Fibroblast of skin of left biceps (primary cell): ENCODE measurements around the gene SCAP.

Source experiments
- DNase-seq, 2 experiments: peaks; one replicate each; pipeline ENCODE4 v3.0.0-alpha.2; 2013; ENCODE audit warnings: low read depth in 2 of 2

SCAP gene

DNA sequence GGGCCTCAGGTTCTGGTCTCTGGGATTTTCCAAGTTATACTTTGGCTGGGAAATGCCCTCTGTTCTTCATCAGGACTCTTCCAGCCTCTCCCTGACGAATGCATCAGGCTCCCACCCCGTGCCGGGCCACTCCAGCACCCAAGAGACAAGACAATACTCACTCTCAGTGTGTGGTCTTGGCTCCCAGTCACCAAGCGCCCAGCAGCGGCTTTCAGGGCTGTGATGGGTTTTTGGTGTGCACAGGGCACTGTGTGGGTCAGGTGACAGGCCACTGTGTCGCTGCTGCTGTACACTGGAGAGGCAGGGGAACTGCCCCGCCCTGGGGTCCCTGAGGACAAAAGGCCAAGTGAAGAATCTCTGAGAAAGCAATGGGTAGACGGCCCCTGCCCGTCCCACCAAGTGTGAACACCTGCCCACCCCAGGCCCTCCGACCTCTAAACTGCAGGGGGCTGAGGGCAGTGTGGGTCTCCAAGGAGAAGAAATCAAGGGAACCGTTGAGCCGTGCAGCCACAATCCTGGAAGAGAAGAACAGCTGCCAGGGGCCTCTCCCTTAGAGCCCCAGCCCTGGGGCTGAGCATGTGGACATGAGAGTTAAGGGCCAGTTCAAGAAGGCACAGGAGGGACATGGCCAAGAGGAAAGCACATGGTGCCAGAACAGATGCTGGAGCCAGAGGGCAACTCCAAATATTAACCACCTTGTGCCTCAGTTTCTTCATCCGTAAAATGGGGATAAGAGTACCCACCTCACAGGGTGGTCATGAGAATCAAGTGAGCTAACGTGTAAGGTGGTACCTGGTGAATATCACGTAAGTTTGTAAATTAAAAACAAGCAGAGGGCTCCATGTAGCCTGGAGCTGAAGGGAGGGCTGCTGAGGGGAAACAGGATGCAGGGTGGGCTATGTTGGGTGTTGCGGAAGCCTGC, 60.8 kb downstream of the SCAP start:
- DNase-seq: no peak

- DNase-seq: no peak
Measured at GRCh38 chr3:47414161-47414564, 61.6 kb downstream of the SCAP start.

DNA sequence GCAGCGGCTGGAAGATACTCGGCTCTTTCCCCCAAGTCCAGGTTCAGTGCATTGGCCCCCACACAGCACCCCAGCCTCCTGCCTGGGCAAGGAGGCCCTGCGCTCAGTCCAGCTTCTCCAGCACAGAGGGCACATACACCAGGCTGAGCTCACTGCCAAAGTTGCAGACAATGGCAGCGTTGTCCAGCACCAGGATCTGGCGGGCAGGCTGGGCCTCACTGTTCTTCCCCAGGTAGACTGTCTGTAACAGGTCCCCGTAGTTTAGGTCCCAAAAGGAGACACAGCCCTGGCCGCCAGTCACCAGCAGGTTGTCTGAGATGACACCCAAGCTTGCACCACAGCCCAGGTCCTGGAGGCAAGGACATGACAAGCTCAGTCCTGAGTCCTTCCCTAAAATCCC, 62.0 kb downstream of the SCAP start:
- no peak for DNase-seq

DNA sequence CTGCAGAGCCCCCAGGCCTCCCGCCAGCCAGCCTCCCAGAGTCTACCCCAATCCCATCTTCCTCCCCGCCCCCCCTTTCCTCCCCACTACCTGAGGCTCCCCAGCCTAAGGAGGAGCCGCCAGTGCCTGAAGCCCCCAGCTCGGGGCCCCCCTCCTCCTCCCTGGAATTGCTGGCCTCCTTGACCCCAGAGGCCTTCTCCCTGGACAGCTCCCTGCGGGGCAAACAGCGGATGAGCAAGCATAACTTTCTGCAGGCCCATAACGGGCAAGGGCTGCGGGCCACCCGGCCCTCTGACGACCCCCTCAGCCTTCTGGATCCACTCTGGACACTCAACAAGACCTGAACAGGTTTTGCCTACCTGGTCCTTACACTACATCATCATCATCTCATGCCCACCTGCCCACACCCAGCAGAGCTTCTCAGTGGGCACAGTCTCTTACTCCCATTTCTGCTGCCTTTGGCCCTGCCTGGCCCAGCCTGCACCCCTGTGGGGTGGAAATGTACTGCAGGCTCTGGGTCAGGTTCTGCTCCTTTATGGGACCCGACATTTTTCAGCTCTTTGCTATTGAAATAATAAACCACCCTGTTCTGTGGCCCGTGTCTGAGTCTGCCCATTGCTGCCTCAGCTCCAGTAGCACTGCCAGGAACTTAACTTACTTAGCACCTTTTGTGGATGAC, 62.8 kb downstream of the SCAP start:
- no peak for DNase-seq

- DNase-seq: no peak
Measured at GRCh38 chr3:47412453-47412756, 63.3 kb downstream of the SCAP start.

- no peak for DNase-seq
Measured at GRCh38 chr3:47411696-47412452, 63.9 kb downstream of the SCAP start.

DNA sequence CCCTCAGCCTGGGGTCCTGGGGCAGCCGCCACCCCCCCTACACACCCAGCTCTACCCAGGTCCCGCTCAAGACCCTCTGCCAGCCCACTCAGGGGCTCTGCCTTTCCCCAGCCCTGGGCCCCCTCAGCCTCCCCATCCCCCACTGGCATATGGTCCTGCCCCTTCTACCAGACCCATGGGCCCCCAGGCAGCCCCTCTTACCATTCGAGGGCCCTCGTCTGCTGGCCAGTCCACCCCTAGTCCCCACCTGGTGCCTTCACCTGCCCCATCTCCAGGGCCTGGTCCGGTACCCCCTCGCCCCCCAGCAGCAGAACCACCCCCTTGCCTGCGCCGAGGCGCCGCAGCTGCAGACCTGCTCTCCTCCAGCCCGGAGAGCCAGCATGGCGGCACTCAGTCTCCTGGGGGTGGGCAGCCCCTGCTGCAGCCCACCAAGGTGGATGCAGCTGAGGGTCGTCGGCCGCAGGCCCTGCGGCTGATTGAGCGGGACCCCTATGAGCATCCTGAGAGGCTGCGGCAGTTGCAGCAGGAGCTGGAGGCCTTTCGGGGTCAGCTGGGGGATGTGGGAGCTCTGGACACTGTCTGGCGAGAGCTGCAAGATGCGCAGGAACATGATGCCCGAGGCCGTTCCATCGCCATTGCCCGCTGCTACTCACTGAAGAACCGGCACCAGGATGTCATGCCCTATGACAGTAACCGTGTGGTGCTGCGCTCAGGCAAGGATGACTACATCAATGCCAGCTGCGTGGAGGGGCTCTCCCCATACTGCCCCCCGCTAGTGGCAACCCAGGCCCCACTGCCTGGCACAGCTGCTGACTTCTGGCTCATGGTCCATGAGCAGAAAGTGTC, 64.7 kb downstream of the SCAP start:
- no peak for DNase-seq

DNA sequence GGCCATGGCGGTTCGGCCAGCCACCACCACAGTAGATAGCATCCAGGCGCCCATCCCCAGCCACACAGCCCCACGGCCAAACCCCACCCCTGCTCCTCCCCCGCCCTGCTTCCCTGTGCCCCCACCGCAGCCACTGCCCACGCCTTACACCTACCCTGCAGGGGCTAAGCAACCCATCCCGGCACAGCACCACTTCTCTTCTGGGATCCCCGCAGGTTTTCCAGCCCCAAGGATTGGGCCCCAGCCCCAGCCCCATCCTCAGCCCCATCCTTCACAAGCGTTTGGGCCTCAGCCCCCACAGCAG, 65.4 kb downstream of the SCAP start:
- DNase-seq: no peak

DNA sequence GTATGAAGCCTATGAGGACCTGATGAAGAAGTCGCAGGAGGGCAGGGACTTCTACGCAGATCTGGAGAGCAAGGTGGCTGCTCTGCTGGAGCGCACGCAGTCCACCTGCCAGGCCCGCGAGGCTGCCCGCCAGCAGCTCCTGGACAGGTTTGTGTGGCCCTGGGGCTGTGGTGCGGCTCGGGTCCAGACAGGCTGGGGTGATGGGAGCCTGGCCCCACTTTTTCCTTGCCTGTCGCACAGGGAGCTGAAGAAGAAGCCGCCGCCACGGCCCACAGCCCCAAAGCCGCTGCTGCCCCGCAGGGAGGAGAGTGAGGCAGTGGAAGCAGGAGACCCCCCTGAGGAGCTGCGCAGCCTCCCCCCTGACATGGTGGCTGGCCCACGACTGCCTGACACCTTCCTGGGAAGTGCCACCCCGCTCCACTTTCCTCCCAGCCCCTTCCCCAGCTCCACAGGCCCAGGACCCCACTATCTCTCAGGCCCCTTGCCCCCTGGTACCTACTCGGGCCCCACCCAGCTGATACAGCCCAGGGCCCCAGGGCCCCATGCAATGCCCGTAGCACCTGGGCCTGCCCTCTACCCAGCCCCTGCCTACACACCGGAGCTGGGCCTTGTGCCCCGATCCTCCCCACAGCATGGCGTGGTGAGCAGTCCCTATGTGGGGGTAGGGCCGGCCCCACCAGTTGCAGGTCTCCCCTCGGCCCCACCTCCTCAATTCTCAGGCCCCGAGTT, 65.9 kb downstream of the SCAP start:
- no peak for DNase-seq

DNA sequence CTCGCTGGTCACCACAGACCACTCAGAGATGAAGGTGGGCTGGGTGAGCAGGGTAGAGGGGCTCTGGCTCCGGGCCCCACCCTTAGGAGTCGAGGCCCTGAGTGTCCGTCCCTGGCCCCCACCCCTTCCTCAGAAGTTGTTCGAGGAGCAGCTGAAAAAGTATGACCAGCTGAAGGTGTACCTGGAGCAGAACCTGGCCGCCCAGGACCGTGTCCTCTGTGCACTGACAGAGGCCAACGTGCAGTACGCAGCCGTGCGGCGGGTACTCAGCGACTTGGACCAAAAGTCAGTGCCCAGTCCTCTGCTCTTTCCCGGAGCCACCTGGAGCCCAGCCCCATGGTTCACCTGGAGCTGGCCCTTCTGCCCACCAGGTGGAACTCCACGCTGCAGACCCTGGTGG, 66.5 kb downstream of the SCAP start:
- DNase-seq: no peak

GRCh38 chr3:47408839-47409229, 66.9 kb downstream of the SCAP start:
- no peak for DNase-seq

- no peak for DNase-seq
Measured at GRCh38 chr3:47407896-47408838, 67.6 kb downstream of the SCAP start.

DNA sequence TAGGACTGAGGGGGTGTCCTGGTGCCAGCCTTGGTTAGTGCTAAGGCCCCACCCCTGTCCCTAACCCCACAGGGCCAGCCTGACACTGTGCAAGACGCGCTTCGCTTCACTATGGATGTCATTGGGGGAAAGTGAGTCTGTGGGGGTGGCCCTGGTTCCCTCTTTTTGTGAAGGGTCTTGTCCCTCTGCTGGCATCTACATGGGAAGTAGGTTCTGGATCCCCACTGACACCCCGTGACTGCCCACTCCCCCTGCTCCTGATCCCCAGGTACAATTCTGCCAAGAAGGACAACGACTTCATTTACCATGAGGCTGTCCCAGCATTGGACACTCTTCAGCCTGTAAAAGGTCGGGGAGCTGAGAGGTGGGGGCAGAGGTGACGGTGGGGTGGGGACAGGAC, 68.5 kb downstream of the SCAP start:
- DNase-seq: no peak

DNA sequence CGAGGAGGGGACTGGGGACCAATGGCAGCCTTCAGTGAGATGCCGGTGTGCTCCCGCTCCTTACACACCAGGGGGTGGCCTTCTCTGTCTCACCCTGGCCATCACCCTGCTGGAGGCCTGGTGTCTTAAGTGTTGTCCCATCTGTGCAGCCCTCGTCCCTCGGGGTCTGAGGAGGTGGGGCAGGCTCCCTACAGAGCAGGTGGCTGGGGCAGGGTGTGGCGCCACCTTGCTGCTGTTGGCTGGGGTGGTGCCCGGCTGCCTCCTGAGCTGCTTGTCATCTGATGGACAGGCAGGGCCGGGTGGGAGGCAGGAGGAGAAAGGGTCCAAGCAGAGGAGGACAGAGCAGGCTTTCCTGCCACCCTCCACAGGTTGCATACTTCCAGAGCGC, 69.0 kb downstream of the SCAP start:
- no peak for DNase-seq

DNA sequence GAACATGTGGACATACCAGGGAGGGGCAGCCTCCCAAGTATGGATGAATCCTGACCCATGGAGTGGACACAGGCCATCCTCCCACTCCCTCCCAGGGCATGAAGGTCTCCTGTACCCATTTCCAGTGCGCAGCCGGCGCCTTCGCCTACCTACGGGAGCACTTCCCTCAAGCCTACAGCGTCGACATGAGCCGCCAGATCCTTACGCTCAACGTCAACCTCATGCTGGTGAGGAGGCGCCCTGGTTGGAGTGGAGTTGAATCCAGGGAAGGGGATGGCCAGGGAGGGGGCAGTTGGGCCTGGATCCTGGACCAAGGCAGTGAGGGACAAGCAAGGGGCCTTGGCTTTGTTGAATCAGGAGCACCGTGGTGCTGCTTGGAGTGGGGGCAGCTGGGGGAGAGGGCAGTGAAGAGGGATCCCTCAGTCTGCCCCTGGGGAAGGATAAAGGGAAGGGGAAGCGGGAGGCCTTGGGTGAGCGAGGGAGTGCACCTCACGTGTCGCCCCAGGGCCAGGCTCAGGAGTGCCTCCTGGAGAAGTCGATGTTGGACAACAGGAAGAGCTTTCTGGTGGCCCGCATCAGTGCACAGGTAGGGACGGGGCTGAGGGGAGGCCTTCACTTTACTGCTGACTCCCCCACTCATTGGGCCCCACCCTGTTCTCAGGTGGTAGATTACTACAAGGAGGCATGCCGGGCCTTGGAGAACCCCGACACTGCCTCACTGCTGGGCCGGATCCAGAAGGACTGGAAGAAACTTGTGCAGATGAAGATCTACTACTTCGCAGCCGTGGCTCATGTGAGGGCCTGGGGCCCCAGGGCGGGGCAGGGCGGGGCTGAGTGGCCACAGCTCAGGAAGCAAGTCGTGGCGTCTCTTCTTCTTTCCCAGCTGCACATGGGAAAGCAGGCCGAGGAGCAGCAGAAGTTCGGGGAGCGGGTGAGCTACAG, 69.7 kb downstream of the SCAP start:
- no peak for DNase-seq

DNA sequence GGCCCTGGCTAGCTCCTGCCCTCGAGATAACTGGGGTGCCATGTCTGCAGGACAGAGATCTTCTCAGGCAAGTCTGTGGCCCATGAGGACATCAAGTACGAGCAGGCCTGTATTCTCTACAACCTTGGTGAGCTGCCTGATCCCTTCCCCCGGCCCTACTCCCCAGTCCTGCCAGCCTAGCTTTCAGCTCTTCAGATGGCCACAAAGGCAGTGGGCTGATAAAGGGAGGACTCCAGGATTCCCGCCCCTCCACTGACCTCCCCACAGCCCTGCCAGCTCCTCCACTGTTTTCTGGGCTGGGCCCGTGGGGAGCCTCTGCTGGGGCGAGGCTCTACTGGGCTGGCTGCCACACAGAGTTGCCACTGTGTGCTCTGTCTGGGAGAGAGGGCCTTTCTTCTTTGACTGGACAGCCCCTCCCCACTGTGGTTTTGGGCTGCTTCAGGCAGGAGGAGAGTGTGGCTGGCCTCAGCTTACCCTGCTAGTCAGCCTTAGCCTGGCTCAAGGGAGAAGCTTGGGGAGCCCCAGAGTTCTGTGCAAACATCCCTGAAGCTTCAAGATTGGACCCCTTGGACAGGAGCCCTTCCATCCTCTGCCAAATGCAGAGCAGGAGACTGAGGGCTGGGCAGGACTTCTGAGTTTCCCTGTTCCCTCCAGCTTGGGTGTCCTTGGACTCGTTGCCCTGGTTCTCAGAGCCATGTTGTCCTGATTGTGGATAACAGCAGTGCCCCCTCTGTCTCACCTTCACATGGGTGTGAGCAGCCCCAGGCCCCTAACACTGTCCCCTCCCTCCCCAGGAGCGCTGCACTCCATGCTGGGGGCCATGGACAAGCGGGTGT, 70.6 kb downstream of the SCAP start:
- DNase-seq: no peak

- no peak for DNase-seq
Measured at GRCh38 chr3:47404431-47404876, 71.3 kb downstream of the SCAP start.
